ENCODE measurements around the gene IFI35. TPM values are rescaled to one million over a fixed set of nuclear protein-coding genes. Genes with fewer than 3 reads are reported as not detected.

The IFI35 gene
- total and polyA plus RNA-seq, 9 of the 15 experiments (the other 6 are each of a cell fraction or from before 2014, with no cell fraction given), result 4.4 to 13.1 (median 10.2) TPM

GRCh38 chr17:43021741-43022512, 15.3 kb downstream of the IFI35 start, which contains the start of gene VAT1 (continued):
- TF ChIP-seq THAP12 (CRISPR knock-in tag; IDR thresholded peaks at IDR 0.05) (0 out of 2 replicates have a peak, but pooled peaks have one; percentile 3), TAF7 (tag; IDR thresholded peaks at IDR 0.05) (no peak), SMAD2 (IDR thresholded peaks at IDR 0.05; ENCODE audit: low read depth, low read length) (no peak), TBL1XR1 (IDR thresholded peaks at IDR 0.05; ENCODE audit: low read length in 2 of 2) (no peak), ZNF764 (CRISPR knock-in tag; IDR thresholded peaks at IDR 0.05; ENCODE audit: low read depth) (no peak), EHMT2 (IDR thresholded peaks at IDR 0.05) (no peak), NCOA1 (IDR thresholded peaks at IDR 0.05; ENCODE audit: low read depth) (no peak), TFAM (CRISPR knock-in tag; conservative IDR thresholded peaks at IDR 0.05) (no peak), XRCC5 (IDR thresholded peaks at IDR 0.05; ENCODE audit: low read depth, low read length) (no peak; the same call in 1 of the 2 replicates), RB1 (IDR thresholded peaks at IDR 0.05; ENCODE audit: low read depth) (peak; percentile 48; the same call in 1 of the 2 replicates), ZNF57 (CRISPR knock-in tag; IDR thresholded peaks at IDR 0.05) (no peak), PURB (CRISPR knock-in tag; IDR thresholded peaks at IDR 0.05; ENCODE audit: low read depth) (no peak), POLR3A (IDR thresholded peaks at IDR 0.05; ENCODE audit: borderline replicate concordance, extremely low read depth, insufficient read depth, insufficient read length) (no peak), HMGN3 (IDR thresholded peaks at IDR 0.05; ENCODE audit: borderline replicate concordance, extremely low read depth, insufficient read length, low read depth, low read length) (peak; percentile 50), SOX6 (IDR thresholded peaks at IDR 0.05) (peak; percentile 33; the same call in 1 of the 2 replicates), NR2C1 (IDR thresholded peaks at IDR 0.05) (no peak), NR2C1 (tag; IDR thresholded peaks at IDR 0.05) (no peak), FOXO4 (CRISPR knock-in tag; IDR thresholded peaks at IDR 0.05) (no peak), FOXA3 (CRISPR knock-in tag; conservative IDR thresholded peaks at IDR 0.05 in 1 of 2, IDR thresholded peaks at IDR 0.05 in 1 of 2) (no peak), CREB1 (IDR thresholded peaks at IDR 0.05) (no peak; the same call in 1 of the 2 replicates), CREB1 (CRISPR knock-in tag; IDR thresholded peaks at IDR 0.05) (peak; percentile 52; the same call in 1 of the 2 replicates)
